ENCODE results near the gene C1QTNF1. TPM values are rescaled to one million over a fixed set of nuclear protein-coding genes. Genes with fewer than 3 reads are reported as not detected.

The C1QTNF1 gene
- total and polyA plus RNA-seq, 2 experiments from 2014 or later: 9.5 to 13.3 TPM

DNA sequence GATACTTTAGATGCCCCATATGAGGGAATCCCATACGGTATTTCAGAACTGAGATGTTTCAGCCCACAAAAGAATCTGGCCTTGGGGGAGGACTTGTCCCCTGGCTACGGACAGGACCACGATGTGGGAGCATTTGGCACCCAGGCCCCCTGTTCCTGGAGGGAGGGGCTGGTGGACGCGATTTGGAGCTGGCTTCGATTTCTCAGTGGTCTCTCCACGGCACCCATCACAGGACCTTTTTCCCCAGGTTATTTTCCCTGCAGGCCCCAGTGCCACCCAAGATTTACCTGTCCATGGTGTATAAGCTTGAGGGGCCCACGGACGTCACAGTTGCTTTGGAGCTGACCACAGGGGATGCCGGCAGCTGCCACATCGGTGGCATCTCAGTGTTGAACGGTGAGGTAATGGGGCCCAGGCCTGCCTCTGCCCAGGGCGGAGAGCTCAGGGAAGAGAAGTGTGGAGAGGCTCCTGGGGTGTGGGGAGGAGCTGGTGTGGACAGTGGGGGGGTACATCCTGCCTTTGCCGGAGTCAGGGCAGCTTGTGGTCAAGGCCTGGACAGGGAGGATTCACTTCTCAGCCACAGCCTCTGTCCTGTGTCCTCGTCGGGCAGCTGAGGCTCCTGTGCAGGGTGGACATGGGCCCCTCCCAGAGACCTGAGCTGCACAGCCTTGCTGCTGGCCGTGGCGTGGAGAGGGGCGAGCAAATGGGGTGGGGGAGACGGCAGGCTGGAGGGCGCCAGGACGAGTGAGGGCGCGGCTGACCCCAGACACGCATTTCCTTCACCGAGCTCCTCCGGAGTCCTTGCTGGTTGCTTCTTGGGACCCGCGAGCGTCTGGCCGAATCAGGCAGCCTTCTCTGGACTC, 60.6 kb downstream of the C1QTNF1 start:
- no peaks in the 10 kb centered on the region for H3K4me1 ChIP-seq (ENCODE audit: insufficient read depth)
- H3K4me3 ChIP-seq: no peak overlapping the region
- no peak overlapping the region for H3K4me2 ChIP-seq
- no peak for DNase-seq (ENCODE audit: low spot score)
- no peaks in the 10 kb centered on the region for H3K79me2 ChIP-seq
- H3K9me2 ChIP-seq (replicated peaks; ENCODE audit: insufficient read depth): no peaks in the 10 kb centered on the region
- no peak overlapping the region for H3K27ac ChIP-seq
- no peaks in the 10 kb centered on the region for H3K27me3 ChIP-seq
- no peak for TF ChIP-seq EZH2phosphoT487 (IDR thresholded peaks at IDR 0.05; ENCODE audit: low read depth, severe bottlenecking, unreplicated experiment)
- TF ChIP-seq, protein P1, sequence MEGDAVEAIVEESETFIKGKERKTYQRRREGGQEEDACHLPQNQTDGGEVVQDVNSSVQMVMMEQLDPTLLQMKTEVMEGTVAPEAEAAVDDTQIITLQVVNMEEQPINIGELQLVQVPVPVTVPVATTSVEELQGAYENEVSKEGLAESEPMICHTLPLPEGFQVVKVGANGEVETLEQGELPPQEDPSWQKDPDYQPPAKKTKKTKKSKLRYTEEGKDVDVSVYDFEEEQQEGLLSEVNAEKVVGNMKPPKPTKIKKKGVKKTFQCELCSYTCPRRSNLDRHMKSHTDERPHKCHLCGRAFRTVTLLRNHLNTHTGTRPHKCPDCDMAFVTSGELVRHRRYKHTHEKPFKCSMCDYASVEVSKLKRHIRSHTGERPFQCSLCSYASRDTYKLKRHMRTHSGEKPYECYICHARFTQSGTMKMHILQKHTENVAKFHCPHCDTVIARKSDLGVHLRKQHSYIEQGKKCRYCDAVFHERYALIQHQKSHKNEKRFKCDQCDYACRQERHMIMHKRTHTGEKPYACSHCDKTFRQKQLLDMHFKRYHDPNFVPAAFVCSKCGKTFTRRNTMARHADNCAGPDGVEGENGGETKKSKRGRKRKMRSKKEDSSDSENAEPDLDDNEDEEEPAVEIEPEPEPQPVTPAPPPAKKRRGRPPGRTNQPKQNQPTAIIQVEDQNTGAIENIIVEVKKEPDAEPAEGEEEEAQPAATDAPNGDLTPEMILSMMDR (IDR thresholded peaks at IDR 0.05; ENCODE audit: poor library complexity): no peak
- TF ChIP-seq EZH2 (IDR thresholded peaks at IDR 0.05; ENCODE audit: borderline replicate concordance): no peak
- 98% methylated on average over 27 of the region's 31 CpGs for WGBS (ENCODE audit: low lambda C conversion rate, missing lambda C conversion rate)
- no peaks in the 10 kb centered on the region for H3K9me3 ChIP-seq (ENCODE audit: low read depth)
- H2AFZ ChIP-seq: no peak overlapping the region
- no peaks in the 10 kb centered on the region for H3K36me3 ChIP-seq (replicated peaks; ENCODE audit: insufficient read depth, low read depth)
- peaks cover 2% of the 10 kb centered on the region for H4K20me1 ChIP-seq (ENCODE audit: insufficient read depth, poor library complexity, severe bottlenecking)

DNA sequence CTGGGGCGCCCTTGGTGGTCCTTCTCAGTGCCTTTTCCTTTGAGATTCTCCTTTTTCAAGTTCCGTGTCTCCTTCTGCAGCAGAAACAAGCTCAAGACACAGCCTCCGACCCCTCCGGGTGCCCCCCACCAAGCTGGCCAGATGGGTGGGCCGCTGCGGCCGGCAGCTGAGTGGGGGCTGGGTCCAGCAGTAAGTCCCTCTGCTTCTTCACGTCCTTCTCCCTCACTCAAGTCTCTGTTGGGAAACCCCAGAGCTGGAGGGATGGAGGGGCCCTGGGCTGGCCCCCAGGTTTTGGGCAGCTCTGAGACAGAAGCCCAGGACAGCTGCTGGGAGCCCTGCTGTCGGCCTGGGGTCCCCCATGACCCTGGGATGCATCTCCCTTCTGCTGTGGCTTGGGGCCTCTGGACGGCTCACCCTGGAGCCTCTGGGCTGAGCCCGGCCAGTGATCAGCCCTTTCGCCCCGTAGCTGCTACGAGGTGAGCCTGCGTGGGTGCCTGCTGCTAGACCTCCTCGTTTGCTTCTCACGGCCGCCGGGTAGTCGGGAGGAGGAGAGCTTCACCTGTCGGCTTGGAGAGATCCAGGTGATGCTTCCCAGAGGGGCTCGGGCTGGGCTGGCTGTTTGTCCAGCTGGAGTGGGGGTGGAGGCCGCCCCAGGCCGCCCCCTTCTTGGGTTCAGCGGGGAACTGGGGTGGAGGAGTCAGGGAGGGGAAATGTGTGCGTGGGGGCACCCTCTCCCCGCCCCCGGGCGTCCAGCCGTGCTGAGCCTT, 61.4 kb downstream of the C1QTNF1 start:
- no peaks in the 10 kb centered on the region for H3K79me2 ChIP-seq
- no peak overlapping the region for H3K27ac ChIP-seq
- 94% methylated on average over 29 of the region's 30 CpGs for WGBS (ENCODE audit: low lambda C conversion rate, missing lambda C conversion rate)
- no peak for DNase-seq (ENCODE audit: low spot score)
- no peaks in the 10 kb centered on the region for H3K9me2 ChIP-seq (replicated peaks; ENCODE audit: insufficient read depth)
- peaks cover 2% of the 10 kb centered on the region for H4K20me1 ChIP-seq (ENCODE audit: insufficient read depth, poor library complexity, severe bottlenecking)
- H3K36me3 ChIP-seq (replicated peaks; ENCODE audit: insufficient read depth, low read depth): no peaks in the 10 kb centered on the region
- no peaks in the 10 kb centered on the region for H3K27me3 ChIP-seq
- no peak overlapping the region for H3K4me2 ChIP-seq
- H3K4me1 ChIP-seq (ENCODE audit: insufficient read depth): no peaks in the 10 kb centered on the region
- no peak overlapping the region for H2AFZ ChIP-seq
- H3K4me3 ChIP-seq: no peak overlapping the region
- H3K9me3 ChIP-seq (ENCODE audit: low read depth): no peaks in the 10 kb centered on the region
- TF ChIP-seq, protein P1 (IDR thresholded peaks at IDR 0.05; ENCODE audit: poor library complexity): no peak
- no peak for TF ChIP-seq EZH2phosphoT487 (IDR thresholded peaks at IDR 0.05; ENCODE audit: low read depth, severe bottlenecking, unreplicated experiment)

DNA sequence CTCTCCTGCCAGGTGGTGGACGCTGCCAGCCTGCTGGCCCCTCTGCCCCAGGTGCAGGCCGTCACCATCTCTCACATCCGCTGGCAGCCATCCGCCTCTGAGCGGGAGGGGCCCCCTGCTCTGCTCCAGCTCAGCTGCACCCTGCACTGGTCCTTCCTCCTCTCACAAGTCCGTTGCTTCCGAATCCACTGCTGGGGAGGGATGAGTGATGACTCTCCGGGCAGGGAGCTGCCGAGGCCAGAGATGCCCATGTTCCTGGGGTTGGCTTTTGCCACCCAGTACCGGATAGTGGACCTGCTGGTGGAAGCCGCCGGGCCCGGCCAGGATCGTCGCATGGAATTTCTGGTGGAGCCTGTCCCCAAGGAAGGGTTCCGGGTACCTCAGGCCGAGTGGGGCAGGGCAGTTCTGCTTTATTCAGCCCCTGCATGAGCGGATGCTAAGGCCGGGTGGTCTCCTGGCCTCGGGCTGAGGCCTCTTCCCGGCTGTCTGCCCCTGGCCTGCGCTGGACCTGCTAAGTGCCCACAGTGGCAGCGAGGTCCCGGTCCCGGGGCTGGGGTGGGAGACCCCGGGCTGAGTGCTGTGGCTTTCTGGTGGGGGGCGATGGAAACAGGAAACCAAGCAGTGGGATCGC, 62.1 kb downstream of the C1QTNF1 start:
- Histone ChIP-seq H3K27me3 (no peaks in the 10 kb centered on the region), H3K9me3 (ENCODE audit: low read depth) (no peaks in the 10 kb centered on the region), H3K4me2 (no peak overlapping the region), H3K79me2 (no peaks in the 10 kb centered on the region), H3K9me2 (replicated peaks; ENCODE audit: insufficient read depth) (no peaks in the 10 kb centered on the region), H3K4me3 (no peak overlapping the region), H2AFZ (no peak overlapping the region), H3K27ac (no peak overlapping the region), H3K36me3 (replicated peaks; ENCODE audit: insufficient read depth, low read depth) (no peaks in the 10 kb centered on the region), H4K20me1 (ENCODE audit: insufficient read depth, poor library complexity, severe bottlenecking) (peaks cover 2% of the 10 kb centered on the region), H3K4me1 (ENCODE audit: insufficient read depth) (no peaks in the 10 kb centered on the region)
- TF ChIP-seq EZH2phosphoT487 (IDR thresholded peaks at IDR 0.05; ENCODE audit: low read depth, severe bottlenecking, unreplicated experiment) (no peak), EZH2 (IDR thresholded peaks at IDR 0.05; ENCODE audit: borderline replicate concordance) (no peak)
- TF ChIP-seq, protein P1 (IDR thresholded peaks at IDR 0.05; ENCODE audit: poor library complexity): no peak
- 97% methylated on average over 28 of the region's 28 CpGs for WGBS (ENCODE audit: low lambda C conversion rate, missing lambda C conversion rate)
- DNase-seq (ENCODE audit: low spot score): no peak

Measured in hepatocyte (in vitro differentiated cells).